GM12892 (cell line): ENCODE data around the gene AFMID.

Experiments used
- POLR2A ChIP-seq: IDR thresholded peaks from 2 replicates; pipeline ENCODE4 v1.6.1; 2011; ENCODE audit warnings: low read depth, low read length, control low read depth
- POLR2AphosphoS5 ChIP-seq: IDR thresholded peaks from 2 replicates; pipeline ENCODE4 v1.6.1; 2011; ENCODE audit warnings: low read depth, low read length, control low read depth
- TAF1 ChIP-seq: IDR thresholded peaks from 2 replicates; pipeline ENCODE4 v1.6.1; 2011; ENCODE audit warnings: low read depth, mild to moderate bottlenecking, control low read depth, low read length, borderline replicate concordance

GRCh38 chr17:78211032-78211431 is 23.9 kb downstream of the AFMID start:
- no peak for TF ChIP-seq POLR2A
- no peak for TF ChIP-seq POLR2AphosphoS5
- TF ChIP-seq TAF1: no peak
